ENCODE measurements around the gene SPATA3. TPM values are rescaled to one million over a fixed set of nuclear protein-coding genes. Genes with fewer than 3 reads are reported as not detected.

SPATA3 gene
- total RNA-seq, 4 donors from 2014 or later = not detected

- TF ChIP-seq EP300 (IDR thresholded peaks at IDR 0.05; ENCODE audit: low read depth) (no peak), POLR2A (IDR thresholded peaks at IDR 0.05) (no peak), CTCF (IDR thresholded peaks at IDR 0.05) (no peak), POLR2AphosphoS5 (IDR thresholded peaks at IDR 0.05) (no peak)
- DNase-seq = no peak
- peak overlapping the region in 1 of 4 donors; percentile 83 for H3K27ac ChIP-seq
- 67% methylated on average over 10 of the region's 10 CpGs; no CpG with 5 or more reads in 1 of the 2 donors for WGBS, 2 donors (ENCODE audit: low coverage in 1 of 2)
- no peak overlapping the region for H3K4me3 ChIP-seq
- no peaks in the 10 kb centered on the region for H3K9me3 ChIP-seq
- peaks cover 0 to 45% (median 32%) of the 10 kb centered on the region in 4 donors for H3K4me1 ChIP-seq
- H3K36me3 ChIP-seq = no peaks in the 10 kb centered on the region
- no peaks in the 10 kb centered on the region for H3K27me3 ChIP-seq
- intact Hi-C loops (cut with DNase I; ENCODE audit: low total_unique reads) (no loop called here), in situ Hi-C loops (cut with MboI; ENCODE audit: low pct_ligation_motif_present in 1 of 4, low pct_unique_long_range_greater_than_20kb in 1 of 4, low sequenced_read_pairs in 3 of 4) (no loop called here)
Observed at GRCh38 chr2:231047923-231048915, 52.3 kb downstream of the SPATA3 start.

GRCh38 chr2:231049286-231050017, 53.5 kb downstream of the SPATA3 start:
- H3K9me3 ChIP-seq = no peaks in the 10 kb centered on the region
- in situ Hi-C loops (cut with MboI; ENCODE audit: low pct_ligation_motif_present in 1 of 4, low pct_unique_long_range_greater_than_20kb in 1 of 4, low sequenced_read_pairs in 3 of 4) (no loop called here), intact Hi-C loops (cut with DNase I; ENCODE audit: low total_unique reads) (no loop called here)
- peak overlapping the region; percentile 82 to 86 (median 82) for H3K27ac ChIP-seq
- WGBS, 2 donors (ENCODE audit: low coverage in 1 of 2) = 49 to 69% methylated on average over 5 to 12 of the region's 12 CpGs
- H3K36me3 ChIP-seq = no peaks in the 10 kb centered on the region
- peaks cover 0 to 45% (median 32%) of the 10 kb centered on the region in 4 donors for H3K4me1 ChIP-seq
- H3K4me3 ChIP-seq = no peak overlapping the region
- DNase-seq = no peak
- H3K27me3 ChIP-seq = no peaks in the 10 kb centered on the region
- no peak for TF ChIP-seq POLR2AphosphoS5 (IDR thresholded peaks at IDR 0.05)

GRCh38 chr2:231050018-231050901, 54.3 kb downstream of the SPATA3 start:
- Histone ChIP-seq H3K9me3 (no peaks in the 10 kb centered on the region), H3K27me3 (no peaks in the 10 kb centered on the region), H3K36me3 (no peaks in the 10 kb centered on the region), H3K27ac (peak overlapping the region; percentile 82 to 86 (median 82)), H3K4me1 (peaks cover 0 to 45% (median 32%) of the 10 kb centered on the region in 4 donors), H3K4me3 (no peak overlapping the region)
- intact Hi-C loops (cut with DNase I; ENCODE audit: low total_unique reads) = no loop called here
- in situ Hi-C loops (cut with MboI; ENCODE audit: low pct_ligation_motif_present in 1 of 4, low pct_unique_long_range_greater_than_20kb in 1 of 4, low sequenced_read_pairs in 3 of 4) = no loop called here
- no peak for TF ChIP-seq CTCF (IDR thresholded peaks at IDR 0.05)
- TF ChIP-seq POLR2AphosphoS5 (IDR thresholded peaks at IDR 0.05) = peak in 2 of 3 donors; percentile 52 to 71
- TF ChIP-seq POLR2A (IDR thresholded peaks at IDR 0.05) = peak; percentile 39
- no peak for TF ChIP-seq EP300 (IDR thresholded peaks at IDR 0.05; ENCODE audit: low read depth)
- DNase-seq = peak; percentile 85
- WGBS, 2 donors (ENCODE audit: low coverage in 1 of 2) = 30 to 40% methylated on average over 3 to 9 of the region's 9 CpGs

- no peaks in the 10 kb centered on the region for H3K9me3 ChIP-seq
- H3K27ac ChIP-seq = peak overlapping the region; percentile 82 to 86 (median 82)
- in situ Hi-C loops (cut with MboI; ENCODE audit: low pct_ligation_motif_present in 1 of 4, low pct_unique_long_range_greater_than_20kb in 1 of 4, low sequenced_read_pairs in 3 of 4) (no loop called here), intact Hi-C loops (cut with DNase I; ENCODE audit: low total_unique reads) (no loop called here)
- 70 to 86% methylated on average over 1 to 5 of the region's 5 CpGs for WGBS, 2 donors (ENCODE audit: low coverage in 1 of 2)
- peaks cover 0 to 46% (median 32%) of the 10 kb centered on the region in 4 donors for H3K4me1 ChIP-seq
- H3K36me3 ChIP-seq = no peaks in the 10 kb centered on the region
- no peak for TF ChIP-seq CTCF (IDR thresholded peaks at IDR 0.05)
- no peak for TF ChIP-seq EP300 (IDR thresholded peaks at IDR 0.05; ENCODE audit: low read depth)
- no peak for TF ChIP-seq POLR2A (IDR thresholded peaks at IDR 0.05)
- TF ChIP-seq POLR2AphosphoS5 (IDR thresholded peaks at IDR 0.05) = no peak
- H3K27me3 ChIP-seq = no peaks in the 10 kb centered on the region
- no peak for DNase-seq
- no peak overlapping the region for H3K4me3 ChIP-seq
Observed at GRCh38 chr2:231051116-231051515, 55.2 kb downstream of the SPATA3 start.
